ENCODE measurements around the gene FRY.

The FRY gene

GRCh38 chr13:32153056-32153455, 121.5 kb downstream of the FRY start:
- ChIA-PET CTCF (no interaction called here), POLR2A (no interaction called here)
- TF ChIP-seq TARDBP (IDR thresholded peaks at IDR 0.05) (no peak), L3MBTL2 (conservative IDR thresholded peaks at IDR 0.05) (no peak), FOXA1 (IDR thresholded peaks at IDR 0.05) (no peak), SUZ12 (IDR thresholded peaks at IDR 0.05) (no peak), LEF1 (IDR thresholded peaks at IDR 0.05; ENCODE audit: borderline replicate concordance) (no peak), FOXK2 (IDR thresholded peaks at IDR 0.05) (no peak), SP1 (IDR thresholded peaks at IDR 0.05) (no peak), PKNOX1 (IDR thresholded peaks at IDR 0.05) (no peak), BHLHE40 (IDR thresholded peaks at IDR 0.05; ENCODE audit: borderline replicate concordance) (no peak), ELF4 (IDR thresholded peaks at IDR 0.05) (no peak), CTBP1 (IDR thresholded peaks at IDR 0.05; ENCODE audit: borderline replicate concordance) (no peak), ARNT (IDR thresholded peaks at IDR 0.05) (no peak)
- no peak for DNase-seq (ENCODE audit: extremely low spot score)

GRCh38 chr13:32159137-32159869, 127.7 kb downstream of the FRY start:
- ChIA-PET POLR2A (no interaction called here), CTCF (no interaction called here)
- no peak for DNase-seq (ENCODE audit: extremely low spot score)
- no peak for TF ChIP-seq LEF1 (IDR thresholded peaks at IDR 0.05; ENCODE audit: borderline replicate concordance)
- no peak for TF ChIP-seq ARNT (IDR thresholded peaks at IDR 0.05)
- no peak for TF ChIP-seq CTBP1 (IDR thresholded peaks at IDR 0.05; ENCODE audit: borderline replicate concordance)
- TF ChIP-seq PKNOX1 (IDR thresholded peaks at IDR 0.05): no peak
- no peak for TF ChIP-seq NFRKB (IDR thresholded peaks at IDR 0.05)
- no peak for TF ChIP-seq FOXM1 (IDR thresholded peaks at IDR 0.05; ENCODE audit: borderline replicate concordance)
- no peak for TF ChIP-seq SUZ12 (IDR thresholded peaks at IDR 0.05)
- TF ChIP-seq ELF4 (IDR thresholded peaks at IDR 0.05): no peak
- TF ChIP-seq FOXA1 (IDR thresholded peaks at IDR 0.05): no peak

GRCh38 chr13:32162395-32163005, 130.9 kb downstream of the FRY start:
- CTCF ChIA-PET: no interaction called here
- no peak for TF ChIP-seq CTBP1 (IDR thresholded peaks at IDR 0.05; ENCODE audit: borderline replicate concordance)
- TF ChIP-seq FOXK2 (IDR thresholded peaks at IDR 0.05): no peak
- TF ChIP-seq ARNT (IDR thresholded peaks at IDR 0.05): no peak
- TF ChIP-seq L3MBTL2 (conservative IDR thresholded peaks at IDR 0.05): no peak
- no peak for TF ChIP-seq ELF4 (IDR thresholded peaks at IDR 0.05)
- no peak for TF ChIP-seq BHLHE40 (IDR thresholded peaks at IDR 0.05; ENCODE audit: borderline replicate concordance)
- TF ChIP-seq FOXA1 (IDR thresholded peaks at IDR 0.05): no peak
- TF ChIP-seq NFRKB (IDR thresholded peaks at IDR 0.05): no peak
- no peak for TF ChIP-seq LEF1 (IDR thresholded peaks at IDR 0.05; ENCODE audit: borderline replicate concordance)
- no peak for TF ChIP-seq ZNF384 (IDR thresholded peaks at IDR 0.05)
- TF ChIP-seq SP1 (IDR thresholded peaks at IDR 0.05): no peak
- no peak for TF ChIP-seq TARDBP (IDR thresholded peaks at IDR 0.05)
- TF ChIP-seq FOXM1 (IDR thresholded peaks at IDR 0.05; ENCODE audit: borderline replicate concordance): no peak
- POLR2A ChIA-PET: no interaction called here
- no peak for DNase-seq (ENCODE audit: extremely low spot score)

GRCh38 chr13:32164622-32165268, 133.2 kb downstream of the FRY start:
- ChIA-PET CTCF (interaction anchor here (0.6 to 1.7 kb wide), 9 partner anchors 10 to 674 kb away, joined by 3 to 5 read pairs (median 4); no protein-coding TSS in a partner anchor), POLR2A (interaction anchor here (1.8 kb wide), 1 partner anchor 151 kb away, joined by 11 read pairs; the partner anchor contains the start of genes BRCA2 and ZAR1L)
- peak; percentile 77 for DNase-seq (ENCODE audit: extremely low spot score)
- TF ChIP-seq LEF1 (IDR thresholded peaks at IDR 0.05; ENCODE audit: borderline replicate concordance) (no peak), NFRKB (IDR thresholded peaks at IDR 0.05) (peak; percentile 37; the same call in 1 of the 2 replicates)

GRCh38 chr13:32165796-32166195, 134.2 kb downstream of the FRY start:
- DNase-seq (ENCODE audit: extremely low spot score): no peak
- ChIA-PET CTCF (no interaction called here), POLR2A (interaction anchor here (1.8 kb wide), 1 partner anchor 149 kb away, joined by 11 read pairs; the partner anchor contains the start of genes BRCA2 and ZAR1L)
- TF ChIP-seq L3MBTL2 (conservative IDR thresholded peaks at IDR 0.05) (no peak), NFRKB (IDR thresholded peaks at IDR 0.05) (no peak), ZNF384 (IDR thresholded peaks at IDR 0.05) (no peak), SP1 (IDR thresholded peaks at IDR 0.05) (no peak), PKNOX1 (IDR thresholded peaks at IDR 0.05) (no peak), LEF1 (IDR thresholded peaks at IDR 0.05; ENCODE audit: borderline replicate concordance) (no peak), FOXK2 (IDR thresholded peaks at IDR 0.05) (no peak), FOXA1 (IDR thresholded peaks at IDR 0.05) (no peak), BHLHE40 (IDR thresholded peaks at IDR 0.05; ENCODE audit: borderline replicate concordance) (no peak), ARNT (IDR thresholded peaks at IDR 0.05) (no peak), HDGF (IDR thresholded peaks at IDR 0.05; ENCODE audit: borderline replicate concordance) (no peak), SUZ12 (IDR thresholded peaks at IDR 0.05) (no peak), CTBP1 (IDR thresholded peaks at IDR 0.05; ENCODE audit: borderline replicate concordance) (no peak), TARDBP (IDR thresholded peaks at IDR 0.05) (no peak), ELF4 (IDR thresholded peaks at IDR 0.05) (no peak), FOXM1 (IDR thresholded peaks at IDR 0.05; ENCODE audit: borderline replicate concordance) (no peak)
